ENCODE results near the gene CAPN5.
"Not testable (repeated sequence)": the region's sequence is repeated elsewhere in the genome, so short reads cannot be mapped to it uniquely, and the experiment has no call there.

Gene CAPN5

DNA sequence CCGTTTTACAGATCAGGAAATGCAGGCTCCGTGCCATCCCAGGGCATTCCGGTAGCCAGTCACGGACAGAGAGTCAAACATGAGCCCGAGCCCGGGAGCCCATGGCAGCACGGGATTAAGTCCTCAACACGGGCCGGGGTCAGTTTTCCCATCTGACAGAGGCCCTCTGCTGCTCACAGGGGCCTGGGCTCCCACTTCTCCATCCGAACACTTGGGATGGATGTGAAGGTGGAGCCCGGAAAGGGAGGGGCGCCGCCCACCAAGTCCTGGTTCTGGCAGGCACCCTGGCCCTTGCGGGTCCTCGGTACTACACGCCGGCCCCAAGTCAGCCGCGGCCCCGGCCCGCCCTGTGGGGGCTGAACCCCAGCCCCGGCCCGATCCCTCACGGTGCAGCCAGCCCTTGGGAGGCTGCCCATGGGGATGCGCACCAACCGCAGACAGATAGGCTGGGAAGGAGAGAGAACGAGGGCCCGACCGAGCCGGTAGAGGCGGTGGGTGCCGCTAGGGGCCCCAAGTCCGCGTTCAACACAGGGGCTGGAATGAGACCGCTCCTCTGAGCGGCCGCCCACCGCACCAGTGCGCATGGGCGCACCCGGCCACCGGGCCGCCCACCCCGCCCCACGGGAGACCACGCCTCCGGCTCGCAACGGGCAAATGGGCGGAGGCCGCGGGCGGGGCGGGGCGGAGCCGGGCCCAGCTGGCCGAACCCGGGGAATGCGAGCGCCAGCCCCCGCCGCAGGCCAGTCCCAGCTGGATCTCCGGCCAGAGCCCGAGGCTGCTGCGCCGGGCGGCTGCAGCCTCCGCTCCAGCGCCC lies at the start of gene CAPN5:
CAPN5 (plus strand) TSS at position 743 of the 814 bp plus-strand sequence. CDS start 17,916 bp downstream, outside the sequence.
- DNase-seq (ENCODE audit: low read depth) = peak; percentile 93

GRCh38 chr11:77018396-77018924 lies 48.3 kb upstream of the CAPN5 start:
- DNase-seq (ENCODE audit: low read depth) = not testable (repeated sequence)

- peak; percentile 51 for DNase-seq (ENCODE audit: low read depth)
Observed at GRCh38 chr11:77019976-77020595, 46.7 kb upstream of the CAPN5 start.

DNA sequence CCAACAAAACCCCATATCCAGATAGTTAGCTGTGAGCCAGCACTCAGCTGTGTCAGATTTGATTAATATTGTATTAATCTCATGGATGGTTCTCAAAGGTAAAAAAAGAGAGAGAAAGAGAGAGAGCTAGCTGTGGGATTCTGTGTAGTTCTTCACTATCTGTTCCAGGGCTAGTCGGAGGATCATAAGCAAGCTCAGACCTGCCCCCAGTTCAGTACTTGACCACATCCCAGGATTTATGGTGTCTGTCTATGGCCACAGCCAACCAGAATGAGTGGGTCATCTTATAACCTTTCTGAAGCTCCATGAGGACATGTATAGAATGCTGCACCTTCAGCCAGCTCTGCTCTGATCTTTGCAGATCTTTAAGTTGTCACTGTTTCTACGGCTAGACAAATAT lies 46.0 kb upstream of the CAPN5 start:
- no peak for DNase-seq (ENCODE audit: low read depth)

GRCh38 chr11:77024745-77025144 lies 42.0 kb upstream of the CAPN5 start:
- DNase-seq (ENCODE audit: low read depth) = no peak

GRCh38 chr11:77026221-77026620 lies 40.5 kb upstream of the CAPN5 start:
- no peak for DNase-seq (ENCODE audit: low read depth)

DNA sequence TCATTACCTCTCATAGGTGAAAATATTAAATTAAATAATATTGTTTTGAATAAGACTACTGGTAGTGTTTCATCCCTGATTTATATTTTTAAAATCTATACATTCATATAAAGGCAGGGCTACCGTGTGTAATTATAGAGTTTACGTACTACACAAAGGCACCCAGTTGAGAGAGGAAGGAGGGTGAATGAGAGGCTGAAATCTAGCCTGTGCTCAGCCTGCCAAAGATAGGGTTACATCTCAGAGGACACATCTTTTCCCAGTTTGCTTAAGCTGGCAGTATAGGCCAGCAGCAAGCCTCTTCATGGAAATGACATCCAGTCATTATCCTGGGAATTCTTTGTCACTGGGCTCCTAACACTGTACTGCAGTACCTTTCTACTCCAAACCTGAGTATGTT lies 40.0 kb upstream of the CAPN5 start:
- no peak for DNase-seq (ENCODE audit: low read depth)

DNA sequence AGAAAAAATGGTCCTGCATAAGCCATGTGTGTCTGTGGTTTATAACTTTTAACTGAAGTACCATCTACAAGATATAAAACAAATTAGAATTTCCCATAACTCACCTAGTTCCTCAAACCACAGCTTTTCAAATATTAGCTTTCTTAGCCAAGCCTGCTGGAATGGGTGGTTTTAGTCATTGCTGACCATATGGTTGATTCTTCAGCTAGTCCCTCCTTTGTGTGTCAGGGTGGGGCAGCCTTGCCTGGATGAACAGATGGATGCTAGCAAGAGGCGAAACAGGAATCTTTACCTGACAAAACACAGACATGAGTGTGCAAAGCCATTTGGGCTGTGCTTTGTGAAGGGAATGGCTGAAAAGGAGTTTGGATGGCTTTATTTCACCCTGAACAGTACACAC lies 39.5 kb upstream of the CAPN5 start:
- peak; percentile 10 for DNase-seq (ENCODE audit: low read depth)

DNA sequence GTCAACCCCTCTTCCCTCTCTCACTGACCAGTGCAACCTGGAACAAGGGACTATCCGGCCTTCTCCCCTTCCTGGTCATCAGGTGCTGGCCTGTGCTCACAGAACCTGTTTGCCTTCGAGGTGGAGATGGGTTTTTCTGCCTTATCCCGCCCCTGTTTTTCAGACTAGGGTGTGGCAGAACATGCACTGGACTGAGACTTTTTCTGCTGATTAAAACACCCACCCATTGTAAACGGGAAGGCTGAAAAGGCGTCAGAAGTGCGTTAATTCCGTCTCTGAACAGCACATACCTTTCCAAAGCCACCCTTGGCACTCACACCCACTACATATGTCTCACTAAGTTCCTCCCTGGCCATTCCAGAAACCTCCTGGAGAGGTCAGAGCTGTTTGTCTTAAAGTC lies 36.9 kb upstream of the CAPN5 start:
- no peak for DNase-seq (ENCODE audit: low read depth)

DNA sequence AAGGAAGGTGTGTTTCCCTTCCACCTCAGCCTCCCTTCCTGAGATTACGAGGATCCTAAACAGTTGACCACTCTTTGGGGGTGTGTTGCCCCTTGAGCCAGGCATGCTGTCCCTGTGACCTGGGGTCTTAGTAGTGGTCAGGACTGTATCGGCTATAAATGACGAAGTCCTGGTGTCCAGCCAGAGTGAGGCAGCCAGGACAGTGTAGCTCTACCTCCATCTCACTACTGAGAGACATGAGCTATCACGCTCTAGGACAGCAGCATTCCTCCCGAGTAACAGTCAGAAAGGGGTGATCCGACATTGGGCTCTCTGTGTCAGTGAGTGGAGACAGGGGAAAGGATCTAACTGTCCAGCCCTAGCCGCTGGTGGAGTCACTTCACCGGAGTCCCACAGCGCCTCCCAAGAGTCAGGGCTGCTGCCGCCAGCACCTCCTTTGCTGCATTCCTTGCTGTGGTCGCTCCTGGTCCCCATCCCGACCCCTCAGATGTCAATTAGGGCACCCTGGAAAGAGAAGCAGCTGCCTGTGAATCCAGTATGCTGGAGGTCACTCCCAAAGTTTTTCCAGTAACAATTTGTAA lies 35.8 kb upstream of the CAPN5 start:
- no peak for DNase-seq (ENCODE audit: low read depth)

GRCh38 chr11:77031599-77031998 lies 35.2 kb upstream of the CAPN5 start:
- DNase-seq (ENCODE audit: low read depth) = no peak

DNA sequence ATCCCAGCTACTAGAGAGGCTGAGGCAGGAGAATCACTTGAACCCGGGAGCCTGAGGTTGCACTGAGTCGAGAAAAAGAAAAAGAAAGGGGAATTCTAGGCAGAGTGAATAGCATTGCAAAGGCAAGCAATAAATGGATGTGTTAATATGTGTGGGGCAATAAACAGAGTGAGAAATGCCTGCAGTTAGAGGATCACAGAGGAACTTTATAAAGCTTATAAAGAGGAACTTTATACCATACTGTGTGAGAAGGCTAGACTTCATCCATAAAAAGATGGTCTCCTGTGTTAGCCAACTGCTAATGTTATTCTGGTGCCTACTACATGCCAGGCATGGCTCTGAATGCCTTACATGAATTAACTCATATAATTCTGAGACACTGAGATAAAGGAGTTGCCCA lies 31.7 kb upstream of the CAPN5 start:
- no peak for DNase-seq (ENCODE audit: low read depth)

GRCh38 chr11:77035580-77035979 lies 31.2 kb upstream of the CAPN5 start:
- no peak for DNase-seq (ENCODE audit: low read depth)

- DNase-seq (ENCODE audit: low read depth) = no peak
Observed at GRCh38 chr11:77036398-77036797, 30.4 kb upstream of the CAPN5 start.

DNA sequence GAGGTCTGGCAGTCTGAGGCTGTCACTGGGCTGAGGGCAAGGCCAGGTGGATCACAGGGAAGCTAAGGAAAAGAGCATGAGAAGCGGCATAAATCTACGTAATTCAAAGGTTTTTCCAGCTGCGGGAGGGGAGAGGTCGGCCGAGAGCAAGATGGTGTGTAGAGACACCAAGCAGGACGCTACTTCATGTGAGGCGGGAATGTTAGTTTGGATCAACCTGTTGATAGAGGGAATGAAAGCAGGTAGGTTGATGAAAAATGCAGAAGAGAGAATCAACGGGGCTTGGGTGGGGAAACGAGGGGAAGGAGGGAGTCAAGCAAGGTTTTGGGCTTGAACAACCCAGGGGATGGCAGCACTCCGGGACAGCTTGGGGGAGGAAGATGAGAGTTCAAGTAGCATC lies 29.7 kb upstream of the CAPN5 start:
- DNase-seq (ENCODE audit: low read depth) = no peak

DNA sequence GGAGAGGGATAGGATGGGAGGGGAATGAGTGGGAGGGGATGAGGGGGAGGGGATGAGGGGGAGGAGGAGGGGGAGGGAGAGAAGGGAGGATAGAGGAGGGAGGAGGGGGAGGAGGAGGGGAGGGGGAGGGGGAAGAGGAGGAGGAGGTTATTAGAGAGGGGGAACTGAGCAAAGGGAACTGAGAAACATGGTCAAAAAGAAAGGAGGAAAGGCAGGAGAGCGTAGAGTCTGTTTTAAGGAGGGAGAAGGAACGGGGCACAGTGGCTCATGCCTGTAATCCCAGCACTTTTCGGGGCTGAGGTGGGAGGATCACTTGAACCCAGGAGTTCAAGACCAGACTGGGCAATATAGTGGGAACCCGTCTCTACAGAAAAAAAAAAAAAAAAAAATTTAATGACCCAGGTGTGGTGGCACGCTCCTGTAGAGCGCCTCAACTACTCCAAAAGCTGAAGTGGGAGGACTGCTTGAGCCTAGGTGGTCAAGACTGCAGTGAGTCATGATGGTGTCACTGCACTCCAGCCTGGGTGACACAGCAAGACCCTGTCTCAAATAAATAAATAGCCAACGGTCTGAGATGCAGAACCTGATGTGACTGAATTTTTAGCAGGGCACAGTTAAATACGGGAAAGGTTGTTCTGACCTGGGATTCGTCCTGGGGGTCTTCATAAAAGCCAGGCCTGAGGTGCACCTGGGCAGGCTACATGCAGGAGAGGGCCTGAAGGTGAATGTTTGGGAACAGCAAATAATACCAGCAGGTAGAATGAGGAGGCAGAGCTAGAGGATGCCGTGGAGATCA lies 28.5 kb upstream of the CAPN5 start:
- DNase-seq (ENCODE audit: low read depth) = peak; percentile 11

DNA sequence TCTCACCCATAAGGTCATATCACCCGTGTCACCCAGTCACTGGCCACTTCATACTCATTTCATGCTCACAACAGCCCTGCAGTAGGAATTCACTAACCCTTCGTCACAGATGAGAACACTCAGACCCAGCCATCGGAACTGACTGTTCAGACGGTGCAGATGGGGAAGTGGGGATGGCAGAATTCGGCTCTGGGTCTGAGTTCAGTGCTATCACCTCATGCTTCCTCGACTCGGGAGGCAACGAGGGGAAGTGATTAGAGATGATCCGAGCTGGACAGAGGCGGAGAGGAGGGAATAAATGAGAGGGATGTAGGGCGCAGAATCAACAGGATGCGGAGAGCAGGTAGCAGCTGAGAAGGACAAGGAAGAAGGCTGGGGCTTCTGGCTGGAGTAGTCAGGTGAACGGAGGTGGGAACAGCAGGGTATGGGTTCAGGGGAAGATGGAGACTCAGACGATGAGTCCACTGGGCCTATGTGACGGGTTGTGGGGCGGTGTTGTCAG lies 27.9 kb upstream of the CAPN5 start:
- no peak for DNase-seq (ENCODE audit: low read depth)

DNA sequence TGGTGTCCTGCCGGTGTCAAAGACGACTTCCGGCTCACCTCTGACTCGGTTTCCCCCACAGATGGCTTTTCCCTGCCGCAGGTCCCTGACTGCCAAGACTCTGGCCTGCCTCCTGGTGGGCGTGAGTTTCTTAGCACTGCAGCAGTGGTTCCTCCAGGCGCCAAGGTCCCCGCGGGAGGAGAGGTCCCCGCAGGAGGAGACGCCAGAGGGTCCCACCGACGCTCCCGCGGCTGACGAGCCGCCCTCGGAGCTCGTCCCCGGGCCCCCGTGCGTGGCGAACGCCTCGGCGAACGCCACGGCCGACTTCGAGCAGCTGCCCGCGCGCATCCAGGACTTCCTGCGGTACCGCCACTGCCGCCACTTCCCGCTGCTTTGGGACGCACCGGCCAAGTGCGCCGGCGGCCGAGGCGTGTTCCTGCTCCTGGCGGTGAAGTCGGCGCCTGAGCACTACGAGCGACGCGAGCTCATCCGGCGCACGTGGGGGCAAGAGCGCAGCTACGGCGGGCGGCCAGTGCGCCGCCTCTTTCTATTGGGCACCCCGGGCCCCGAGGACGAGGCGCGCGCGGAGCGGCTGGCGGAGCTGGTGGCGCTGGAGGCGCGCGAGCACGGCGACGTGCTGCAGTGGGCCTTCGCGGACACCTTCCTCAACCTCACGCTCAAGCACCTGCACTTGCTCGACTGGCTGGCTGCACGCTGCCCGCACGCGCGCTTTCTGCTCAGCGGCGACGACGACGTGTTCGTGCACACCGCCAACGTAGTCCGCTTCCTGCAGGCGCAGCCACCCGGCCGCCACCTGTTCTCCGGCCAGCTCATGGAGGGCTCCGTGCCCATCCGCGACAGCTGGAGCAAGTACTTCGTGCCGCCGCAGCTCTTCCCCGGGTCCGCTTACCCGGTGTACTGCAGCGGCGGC lies 27.0 kb upstream of the CAPN5 start:
- DNase-seq (ENCODE audit: low read depth) = peak; percentile 43

DNA sequence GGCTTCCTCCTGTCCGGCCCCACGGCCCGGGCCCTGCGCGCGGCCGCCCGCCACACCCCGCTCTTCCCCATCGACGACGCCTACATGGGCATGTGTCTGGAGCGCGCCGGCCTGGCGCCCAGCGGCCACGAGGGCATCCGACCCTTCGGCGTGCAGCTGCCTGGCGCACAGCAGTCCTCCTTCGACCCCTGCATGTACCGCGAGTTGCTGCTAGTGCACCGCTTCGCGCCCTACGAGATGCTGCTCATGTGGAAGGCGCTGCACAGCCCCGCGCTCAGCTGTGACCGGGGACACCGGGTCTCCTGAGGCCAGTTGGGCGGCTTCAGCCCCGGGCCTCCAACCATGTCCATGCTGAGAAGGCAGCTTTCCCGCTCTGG lies 26.4 kb upstream of the CAPN5 start:
- DNase-seq (ENCODE audit: low read depth) = no peak

- DNase-seq (ENCODE audit: low read depth) = no peak
Observed at GRCh38 chr11:77040889-77041288, 25.9 kb upstream of the CAPN5 start.

- no peak for DNase-seq (ENCODE audit: low read depth)
Observed at GRCh38 chr11:77042111-77042726, 24.6 kb upstream of the CAPN5 start.

Data from EH (cell line).